Glomerular visceral epithelial cell (primary cell): ENCODE data around the gene KCND1.

Source experiments
- DNase-seq: peaks from one replicate; pipeline ENCODE4 v3.0.0-alpha.2; 2016; ENCODE audit errors: extremely low spot score

The KCND1 gene

GRCh38 chrX:48974574-48974973, 2.9 kb upstream of the KCND1 start:
- DNase-seq: no peak

GRCh38 chrX:48974033-48974432, 2.4 kb upstream of the KCND1 start:
- DNase-seq: no peak

GRCh38 chrX:48972220-48973164, 848 bp upstream of the KCND1 start:
- peak; percentile 51 for DNase-seq

- no peak for DNase-seq
These were observed 2.2 kb downstream of the KCND1 start for GRCh38 chrX:48969471-48969870.

GRCh38 chrX:48968377-48968776, 3.3 kb downstream of the KCND1 start:
- DNase-seq: no peak

- DNase-seq: peak; percentile 62
These were observed 4.7 kb downstream of the KCND1 start for GRCh38 chrX:48966796-48967579.

GRCh38 chrX:48965959-48966358, 5.7 kb downstream of the KCND1 start:
- DNase-seq: no peak

GRCh38 chrX:48961585-48962091, 10.0 kb downstream of the KCND1 start:
- no peak for DNase-seq

- DNase-seq: no peak
These were observed 11.4 kb downstream of the KCND1 start for GRCh38 chrX:48960291-48960690.

GRCh38 chrX:48958635-48959094, 13.0 kb downstream of the KCND1 start:
- peak; percentile 43 for DNase-seq

- DNase-seq: peak; percentile 97
These were observed 13.6 kb downstream of the KCND1 start for GRCh38 chrX:48957827-48958634.

GRCh38 chrX:48957477-48957826, 14.2 kb downstream of the KCND1 start, which contains the start of gene OTUD5:
TSS of gene OTUD5 (minus strand) at chrX:48957607. CDS start at chrX:48957570, 37 bp downstream.
- DNase-seq: no peak

- DNase-seq: no peak
These were observed 14.8 kb downstream of the KCND1 start for GRCh38 chrX:48956728-48957414.

GRCh38 chrX:48948589-48948988, 23.1 kb downstream of the KCND1 start:
- DNase-seq: no peak

GRCh38 chrX:48945517-48946348, 25.9 kb downstream of the KCND1 start:
- peak; percentile 37 for DNase-seq

- no peak for DNase-seq
These were observed 28.7 kb downstream of the KCND1 start for GRCh38 chrX:48942895-48943294.

- DNase-seq: no peak
These were observed 31.2 kb downstream of the KCND1 start for GRCh38 chrX:48940404-48940955.

GRCh38 chrX:48939524-48940228, 32.0 kb downstream of the KCND1 start:
- no peak for DNase-seq
